ENCODE data around the gene COX10.
"Not testable (repeated sequence)": the region's sequence is repeated elsewhere in the genome, so short reads cannot be mapped to it uniquely, and the experiment has no call there.

The COX10 gene

GRCh38 chr17:14169901-14170300 is 100.6 kb downstream of the COX10 start:
- H3K4me3 ChIP-seq (replicated peaks in 1 of 2; ENCODE audit: low read depth in 2 of 2, low read length in 2 of 2): no peak overlapping the region
- no peak for TF ChIP-seq CTCF (IDR thresholded peaks at IDR 0.05; ENCODE audit: low read depth, low read length)
- no peak for DNase-seq (ENCODE audit: low read depth in 2 of 2)

- not testable (repeated sequence) for H3K4me3 ChIP-seq (replicated peaks in 1 of 2; ENCODE audit: low read depth in 2 of 2, low read length in 2 of 2)
- DNase-seq (ENCODE audit: low read depth in 2 of 2): peak; percentile 5 to 13
These were observed 107.7 kb downstream of the COX10 start for GRCh38 chr17:14176989-14177388.

GRCh38 chr17:14177801-14178200 is 108.5 kb downstream of the COX10 start:
- DNase-seq (ENCODE audit: low read depth in 2 of 2); H3K4me3 ChIP-seq (replicated peaks in 1 of 2; ENCODE audit: low read depth in 2 of 2, low read length in 2 of 2): not testable (repeated sequence)

- DNase-seq (ENCODE audit: low read depth in 2 of 2); H3K4me3 ChIP-seq (replicated peaks in 1 of 2; ENCODE audit: low read depth in 2 of 2, low read length in 2 of 2): not testable (repeated sequence)
These were observed 110.6 kb downstream of the COX10 start for GRCh38 chr17:14179951-14180350.

GRCh38 chr17:14182084-14182483 is 112.8 kb downstream of the COX10 start:
- H3K4me3 ChIP-seq (replicated peaks in 1 of 2; ENCODE audit: low read depth in 2 of 2, low read length in 2 of 2); DNase-seq (ENCODE audit: low read depth in 2 of 2): not testable (repeated sequence)

GRCh38 chr17:14184536-14184935 is 115.2 kb downstream of the COX10 start:
- H3K4me3 ChIP-seq (replicated peaks in 1 of 2; ENCODE audit: low read depth in 2 of 2, low read length in 2 of 2); DNase-seq (ENCODE audit: low read depth in 2 of 2): not testable (repeated sequence)

- not testable (repeated sequence) for DNase-seq (ENCODE audit: low read depth in 2 of 2); H3K4me3 ChIP-seq (replicated peaks in 1 of 2; ENCODE audit: low read depth in 2 of 2, low read length in 2 of 2)
These were observed 117.1 kb downstream of the COX10 start for GRCh38 chr17:14186443-14186842.

GRCh38 chr17:14190774-14191173 is 121.5 kb downstream of the COX10 start:
- H3K4me3 ChIP-seq (replicated peaks in 1 of 2; ENCODE audit: low read depth in 2 of 2, low read length in 2 of 2); DNase-seq (ENCODE audit: low read depth in 2 of 2): not testable (repeated sequence)

- H3K4me3 ChIP-seq (replicated peaks in 1 of 2; ENCODE audit: low read depth in 2 of 2, low read length in 2 of 2); DNase-seq (ENCODE audit: low read depth in 2 of 2): not testable (repeated sequence)
These were observed 122.2 kb downstream of the COX10 start for GRCh38 chr17:14191469-14191868.

GRCh38 chr17:14192039-14192438 is 122.7 kb downstream of the COX10 start:
- not testable (repeated sequence) for DNase-seq (ENCODE audit: low read depth in 2 of 2); H3K4me3 ChIP-seq (replicated peaks in 1 of 2; ENCODE audit: low read depth in 2 of 2, low read length in 2 of 2)

- not testable (repeated sequence) for H3K4me3 ChIP-seq (replicated peaks in 1 of 2; ENCODE audit: low read depth in 2 of 2, low read length in 2 of 2); DNase-seq (ENCODE audit: low read depth in 2 of 2)
These were observed 123.5 kb downstream of the COX10 start for GRCh38 chr17:14192636-14193344.

GRCh38 chr17:14196377-14196997 is 127.2 kb downstream of the COX10 start:
- peak; percentile 14 for TF ChIP-seq CTCF (IDR thresholded peaks at IDR 0.05; ENCODE audit: low read depth, low read length)
- no peak for DNase-seq (ENCODE audit: low read depth in 2 of 2)
- H3K4me3 ChIP-seq (replicated peaks in 1 of 2; ENCODE audit: low read depth in 2 of 2, low read length in 2 of 2): no peak overlapping the region
